HepG2 (cell line): Measurements from ENCODE around the gene HCFC1. TPM values are rescaled to one million over a fixed set of nuclear protein-coding genes. Genes with fewer than 3 reads are reported as not detected.
A peak's percentile ranks its signal among the peaks of the same experiment; 100 is the strongest.

Source experiments
- ATAC-seq: fragments of 200-7000 bp; cut with Tn5 transposase; 3 replicates; pipeline ENCODE4 v1.9.1; 2020; ENCODE audit warnings: mild to moderate bottlenecking, moderate library complexity
- BruUV-seq: library from RNA; stranded (reverse); fragments of 400-500 nt; replicated peaks from 2 replicates; lab custom pipeline; 2021; lab: Mats Ljungman, UMichigan
- CTCF ChIA-PET: fragments of 300-600 bp; formaldehyde crosslinking; extraction: SDS; loops from one replicate; lab custom pipeline; 2021; ENCODE audit warnings: low total read pairs, inconsistent platforms, low intra/inter-chr PET ratio; lab: Yijun Ruan, JAX
- POLR2A ChIA-PET: fragments of 350-600 bp; sonication (Branson Sonifier 250); formaldehyde crosslinking; loops from one replicate; lab custom pipeline; 2020; ENCODE audit warnings: antibody characterized with exemption, inconsistent platforms; lab: Yijun Ruan, JAX
- DNase-seq: peaks from one replicate; pipeline ENCODE4 v3.0.0-alpha.2; 2015; ENCODE audit warnings: low spot score
- FAIRE-seq: peaks from 3 replicates; lab custom pipeline; 2011; peaks lifted over from hg19 to GRCh38; lab: Jason Lieb, UNC
- H2AFZ ChIP-seq: one replicate; pipeline ENCODE4 v1.6.1; 2011; ENCODE audit warnings: low read length, inconsistent platforms
- H3K27ac ChIP-seq: fragments of 300-600 bp; 3 replicates; pipeline ENCODE4 v1.8.0; 2011; ENCODE audit warnings: mixed run types, mild to moderate bottlenecking, mixed read lengths, low read length, inconsistent platforms; ENCODE audit not compliant: insufficient read depth; ENCODE audit errors: extremely low read length
- H3K27me3 ChIP-seq, 2 experiments: fragments of 200-600 bp in 1 of 2; 2 replicates in 1 of 2; 3 replicates in 1 of 2; pipeline versions ENCODE4 v1.6.0 to v1.8.0; 2011; ENCODE audit warnings: low read length in 2 of 2, mild to moderate bottlenecking in 2 of 2, moderate library complexity in 2 of 2, inconsistent platforms in 1 of 2; ENCODE audit not compliant: insufficient read depth in 2 of 2, control insufficient read depth in 1 of 2
- H3K36me3 ChIP-seq, 2 experiments: fragments of 200-600 bp in 1 of 2; replicated peaks in 1 of 2; 2 replicates in 1 of 2; 3 replicates in 1 of 2; pipeline versions ENCODE4 v1.5.1 to v1.8.0; 2011; ENCODE audit warnings: low read length in 2 of 2, inconsistent platforms in 1 of 2; ENCODE audit not compliant: insufficient read depth in 2 of 2, control insufficient read depth in 1 of 2
- H3K4me1 ChIP-seq: 2 replicates; pipeline ENCODE4 v1.5.1; 2012; ENCODE audit warnings: low read length, inconsistent platforms; ENCODE audit not compliant: insufficient read depth
- H3K4me2 ChIP-seq: 2 replicates; pipeline ENCODE4 v1.6.0; 2011; ENCODE audit warnings: low read depth, low read length, inconsistent platforms
- H3K4me3 ChIP-seq, 3 experiments: fragments of 200-600 bp in 1 of 3; sonication (generic), shearing (Covaris generic) in 1 of 3; replicated peaks in 1 of 3; 2 replicates each; pipeline ENCODE4 v1.5.1; 2011 to 2016; ENCODE audit warnings: low read length in 3 of 3, inconsistent platforms in 2 of 3, low read depth in 2 of 3, mild to moderate bottlenecking in 2 of 3, control low read depth in 1 of 3, mixed read lengths in 1 of 3; ENCODE audit not compliant: insufficient read depth in 1 of 3
- H3K79me2 ChIP-seq: one replicate; pipeline ENCODE4 v1.6.1; 2011; ENCODE audit warnings: low read length, inconsistent platforms; ENCODE audit not compliant: insufficient read depth
- H3K9ac ChIP-seq: 2 replicates; pipeline ENCODE4 v1.6.0; 2011; ENCODE audit warnings: mild to moderate bottlenecking, low read depth, low read length, inconsistent platforms; ENCODE audit not compliant: insufficient read depth
- H3K9me3 ChIP-seq: 2 replicates; pipeline ENCODE4 v1.5.1; 2012; ENCODE audit warnings: mild to moderate bottlenecking, low read length
- H4K20me1 ChIP-seq: 2 replicates; pipeline ENCODE4 v1.6.0; 2011; ENCODE audit warnings: inconsistent platforms, mild to moderate bottlenecking, low read length, moderate library complexity; ENCODE audit not compliant: insufficient read depth
- FOXO1 ChIP-seq: sonication (generic); formaldehyde crosslinking; IDR thresholded peaks from 2 replicates; pipeline ENCODE4 v1.4.0; 2020; ENCODE audit warnings: missing genetic modification reagents
- HMGXB3 ChIP-seq: sonication (generic); formaldehyde crosslinking; IDR thresholded peaks from 2 replicates; pipeline ENCODE4 v1.4.0; 2020; ENCODE audit warnings: missing genetic modification reagents, borderline replicate concordance
- IRF2 ChIP-seq: IDR thresholded peaks from 2 replicates; pipeline ENCODE4 v1.6.1; 2018; ENCODE audit warnings: missing genetic modification reagents, missing compliant biosample characterization
- MAFF ChIP-seq: IDR thresholded peaks from 2 replicates; pipeline ENCODE4 v1.6.1; 2011; ENCODE audit warnings: low read depth, low read length, improper control_type of control experiment
- MAFK ChIP-seq, 2 experiments: IDR thresholded peaks in 1 of 2; conservative IDR thresholded peaks in 1 of 2; 2 replicates each; pipeline ENCODE4 v1.6.1; 2011; ENCODE audit warnings: improper control_type of control experiment in 2 of 2, low read length in 2 of 2
- MZF1 ChIP-seq: sonication (generic); formaldehyde crosslinking; IDR thresholded peaks from 2 replicates; pipeline ENCODE4 v1.8.1; 2023; ENCODE audit warnings: mild to moderate bottlenecking, missing genetic modification reagents, borderline replicate concordance
- PBX3 ChIP-seq: sonication (generic); formaldehyde crosslinking; IDR thresholded peaks from 2 replicates; pipeline ENCODE4 v1.8.1; 2023; ENCODE audit warnings: missing genetic modification reagents, inconsistent platforms, borderline replicate concordance
- SOX13 ChIP-seq, 3 experiments: fragments of 450-650 bp in 1 of 3; sonication (generic) in 1 of 3; formaldehyde crosslinking in 1 of 3; IDR thresholded peaks in 2 of 3; conservative IDR thresholded peaks in 1 of 3; 2 replicates each; pipeline versions ENCODE4 v1.5.0 to v1.6.1; 2016 to 2020; ENCODE audit warnings: antibody characterized with exemption in 1 of 3, mild to moderate bottlenecking in 1 of 3, missing compliant biosample characterization in 1 of 3, missing genetic modification reagents in 1 of 3, moderate library complexity in 1 of 3
- ZBTB37 ChIP-seq: sonication (generic); formaldehyde crosslinking; IDR thresholded peaks from 2 replicates; pipeline ENCODE4 v1.4.0; 2020; ENCODE audit warnings: mild to moderate bottlenecking, missing genetic modification reagents
- ZBTB42 ChIP-seq: sonication (generic); formaldehyde crosslinking; IDR thresholded peaks from 2 replicates; pipeline ENCODE4 v1.5.0; 2020; ENCODE audit warnings: mild to moderate bottlenecking, missing genetic modification reagents
- ZNF263 ChIP-seq: sonication (generic); formaldehyde crosslinking; IDR thresholded peaks from 2 replicates; pipeline ENCODE4 v1.4.0; 2020; ENCODE audit warnings: missing genetic modification reagents
- ZNF503 ChIP-seq: sonication (generic); formaldehyde crosslinking; IDR thresholded peaks from 2 replicates; pipeline ENCODE4 v1.4.0; 2020; ENCODE audit warnings: missing genetic modification reagents
- WGBS: methylation state at CpG from one replicate; pipeline ENCODE4 v1.1.6; 2017; ENCODE audit warnings: low lambda C conversion rate; 5-methylcytosine and 5-hydroxymethylcytosine counted together
- in situ Hi-C: cut with HindIII; loops from 2 replicates; pipeline ENCODE4 v1.10.0; 2017; ENCODE audit warnings: low pct_unique_long_range_greater_than_20kb; ENCODE audit not compliant: extremely low pct_ligation_motif_present
- intact Hi-C: fragments of 100-400 bp; cut with micrococcal nuclease; formaldehyde crosslinking; loops from one replicate; pipeline ENCODE4 v1.10.0; 2022; ENCODE audit not compliant: unreplicated experiment
- polyA plus RNA-seq, 8 experiments: library from polyadenylated mRNA; depleted of rRNA in 3 of 8; stranded (reverse) in 7 of 8; unstranded in 1 of 8; fragments of >200 nt; fragmentation: Illumina TruSeq in 4 of 8; extraction: Trizol in 4 of 8; gene quantifications; 2 replicates each; pipeline versions ENCODE4 v1.2.1 to v1.2.3, GENCODE V29; 2011 to 2016; ENCODE audit warnings: low read depth in 4 of 8, missing spikeins in 1 of 8, mixed read lengths in 1 of 8; ENCODE audit not compliant: insufficient read depth in 1 of 8
- total RNA-seq, 5 experiments: library from RNA; depleted of rRNA; stranded (reverse); fragments of >200 nt; fragmentation: Illumina TruSeq; extraction: Trizol; gene quantifications; 2 replicates each; pipeline ENCODE4 v1.2.3, GENCODE V29; 2016; ENCODE audit warnings: low read depth in 1 of 5

HCFC1 gene
- total and polyA plus RNA-seq, 2 of the 13 experiments (the other 11 are each of a cell fraction or from before 2014, with no cell fraction given), result 5.8 to 17.8 TPM

GRCh38 chrX:153931748-153932147 is 39.9 kb downstream of the HCFC1 start (continued):
- TF ChIP-seq ZNF503 (CRISPR knock-in tag) (no peak), SOX13 (IDR thresholded peaks at IDR 0.05) (no peak), SOX13 (CRISPR knock-in tag; conservative IDR thresholded peaks at IDR 0.05 in 1 of 2, IDR thresholded peaks at IDR 0.05 in 1 of 2) (no peak), MZF1 (CRISPR knock-in tag) (no peak), ZBTB37 (no peak), FOXO1 (CRISPR knock-in tag) (no peak), IRF2 (no peak)

- Histone ChIP-seq H3K4me3 (no peak overlapping the region), H2AFZ (no peak overlapping the region), H3K36me3 (peaks cover 1 to 8% of the 10 kb centered on the region in 2 experiments; a peak in 1 of 5 replicates), H3K4me1 (peaks cover 29% of the 10 kb centered on the region), H3K27me3 (no peaks in the 10 kb centered on the region), H3K27ac (no peak overlapping the region), H3K9ac (no peak overlapping the region), H3K9me3 (no peaks in the 10 kb centered on the region), H3K79me2 (peaks cover 9% of the 10 kb centered on the region), H4K20me1 (no peaks in the 10 kb centered on the region), H3K4me2 (no peak overlapping the region)
- in situ Hi-C loops (no loop called here), intact Hi-C loops (no loop called here)
- BruUV-seq, result no TSS peak
- ChIA-PET POLR2A (no interaction called here), CTCF (no interaction called here)
- no peak for ATAC-seq
- 93% methylated on average over 4 of the region's 8 CpGs for WGBS
- no peak for DNase-seq
- FAIRE-seq, result no peak
- peak; percentile 63 for TF ChIP-seq MAFF
- TF ChIP-seq HMGXB3 (CRISPR knock-in tag), result no peak
- no peak for TF ChIP-seq ZNF263 (CRISPR knock-in tag)
- peak; percentile 60 to 75; a peak in 3 of 4 replicates for TF ChIP-seq MAFK (conservative IDR thresholded peaks at IDR 0.05 in 1 of 2, IDR thresholded peaks at IDR 0.05 in 1 of 2; ENCODE audit: low read length in 2 of 2)
- TF ChIP-seq PBX3 (CRISPR knock-in tag), result no peak
- TF ChIP-seq ZBTB42 (CRISPR knock-in tag), result no peak
These were observed 40.5 kb downstream of the HCFC1 start for GRCh38 chrX:153931151-153931550.
